GM21367 (cell line): ENCODE results near the gene SLAMF1.

Experiments used
- ATAC-seq: cut with Tn5 transposase; IDR thresholded peaks from one replicate; pipeline ENCODE4 v1.9.1; 2021; ENCODE audit not compliant: unreplicated experiment

The SLAMF1 gene

DNA sequence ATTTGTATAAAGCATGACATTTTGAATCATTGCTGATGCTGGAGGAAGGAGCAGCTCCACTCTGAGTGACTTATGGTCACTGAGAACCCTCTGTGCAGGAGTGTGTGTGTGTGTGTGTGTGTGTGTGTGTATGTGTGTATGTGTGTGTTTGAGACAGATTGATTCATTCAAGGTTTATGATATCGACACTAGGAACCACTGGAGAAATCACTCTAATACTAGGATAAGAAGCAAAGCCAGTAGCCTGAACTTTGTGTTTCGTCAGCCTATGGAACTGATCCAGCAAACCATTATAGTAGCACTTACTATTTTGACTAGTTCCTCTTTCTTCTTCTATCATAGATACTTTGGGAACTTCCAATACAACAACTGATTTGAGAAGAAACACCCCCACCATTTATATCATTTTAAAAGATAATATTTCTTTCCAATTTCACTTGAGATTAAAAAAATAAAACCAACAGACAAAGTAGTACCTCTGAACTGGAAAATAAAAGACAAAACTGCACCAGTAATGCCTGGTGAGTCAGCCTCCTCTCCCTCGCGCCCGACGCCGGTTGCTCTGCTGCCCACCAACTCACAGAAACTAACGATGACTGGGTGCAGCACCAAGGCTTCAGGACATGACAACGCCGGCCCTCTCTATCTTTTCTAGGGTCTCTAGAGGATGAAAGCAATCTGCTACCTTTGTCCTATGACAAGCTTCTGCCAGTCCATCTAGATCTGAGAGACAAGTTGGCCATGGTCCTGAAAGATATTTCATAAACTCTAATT lies 20.9 kb downstream of the SLAMF1 start:
- no peak for ATAC-seq

DNA sequence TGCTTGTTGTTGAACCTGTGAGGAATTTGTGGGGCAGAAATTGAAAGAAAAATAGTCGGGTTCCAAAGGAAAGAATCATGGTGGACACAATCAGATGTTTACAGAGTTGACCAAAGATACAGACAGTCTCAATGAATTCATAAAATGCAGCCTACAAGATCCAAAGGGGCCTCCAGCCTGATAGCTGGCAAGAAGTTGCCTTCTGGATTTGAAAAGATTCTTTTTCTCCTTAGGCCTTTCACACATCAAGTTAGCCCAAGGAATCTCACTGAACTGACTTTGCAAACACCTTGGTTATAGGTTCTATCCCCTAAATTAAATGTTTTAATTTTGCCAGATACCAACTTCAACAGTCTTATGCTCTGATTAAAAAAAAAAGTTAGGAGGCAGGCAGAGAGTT lies 21.5 kb downstream of the SLAMF1 start:
- no peak for ATAC-seq

DNA sequence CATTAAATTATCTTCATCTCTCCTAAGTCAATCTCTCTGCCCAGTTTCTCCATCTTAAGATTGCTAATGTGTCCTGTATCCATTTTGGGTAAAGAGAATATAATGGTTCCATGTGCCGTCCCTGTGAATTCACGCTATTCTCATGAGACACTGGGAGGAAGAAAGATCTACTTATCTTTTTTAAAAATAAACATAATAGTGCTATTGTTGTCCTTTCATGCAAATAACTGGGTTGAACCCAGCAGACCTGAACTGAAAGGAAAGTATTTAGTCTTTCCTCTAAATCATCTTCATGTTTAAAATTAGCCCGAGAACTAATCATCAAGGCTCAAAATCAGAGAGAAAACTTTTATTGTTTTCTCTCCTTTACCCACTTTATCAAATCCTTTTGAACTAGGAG lies 22.4 kb downstream of the SLAMF1 start:
- no peak for ATAC-seq

GRCh38 chr1:160623862-160624261 lies 23.0 kb downstream of the SLAMF1 start:
- no peak for ATAC-seq

DNA sequence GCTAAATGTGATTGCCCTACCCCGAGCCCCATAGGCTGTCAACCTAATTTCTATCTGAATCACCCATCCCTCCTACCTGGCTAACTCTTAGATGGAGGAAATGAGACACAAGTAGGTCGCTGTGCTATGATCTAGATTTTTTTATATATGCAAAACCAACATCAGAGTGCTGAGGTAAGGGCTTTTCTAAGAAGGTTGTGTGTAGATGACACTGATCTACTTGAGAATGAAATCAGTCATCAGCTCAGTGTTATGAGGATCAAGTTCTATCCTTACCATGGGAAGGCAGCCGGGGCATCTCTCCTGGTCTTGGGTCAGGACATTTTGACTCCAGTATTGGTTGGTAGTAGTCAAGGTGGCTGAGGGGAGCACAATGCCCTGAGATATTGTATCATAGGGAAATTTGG lies 23.6 kb downstream of the SLAMF1 start:
- ATAC-seq, result no peak

GRCh38 chr1:160622501-160623226 lies 24.2 kb downstream of the SLAMF1 start:
- no peak for ATAC-seq

DNA sequence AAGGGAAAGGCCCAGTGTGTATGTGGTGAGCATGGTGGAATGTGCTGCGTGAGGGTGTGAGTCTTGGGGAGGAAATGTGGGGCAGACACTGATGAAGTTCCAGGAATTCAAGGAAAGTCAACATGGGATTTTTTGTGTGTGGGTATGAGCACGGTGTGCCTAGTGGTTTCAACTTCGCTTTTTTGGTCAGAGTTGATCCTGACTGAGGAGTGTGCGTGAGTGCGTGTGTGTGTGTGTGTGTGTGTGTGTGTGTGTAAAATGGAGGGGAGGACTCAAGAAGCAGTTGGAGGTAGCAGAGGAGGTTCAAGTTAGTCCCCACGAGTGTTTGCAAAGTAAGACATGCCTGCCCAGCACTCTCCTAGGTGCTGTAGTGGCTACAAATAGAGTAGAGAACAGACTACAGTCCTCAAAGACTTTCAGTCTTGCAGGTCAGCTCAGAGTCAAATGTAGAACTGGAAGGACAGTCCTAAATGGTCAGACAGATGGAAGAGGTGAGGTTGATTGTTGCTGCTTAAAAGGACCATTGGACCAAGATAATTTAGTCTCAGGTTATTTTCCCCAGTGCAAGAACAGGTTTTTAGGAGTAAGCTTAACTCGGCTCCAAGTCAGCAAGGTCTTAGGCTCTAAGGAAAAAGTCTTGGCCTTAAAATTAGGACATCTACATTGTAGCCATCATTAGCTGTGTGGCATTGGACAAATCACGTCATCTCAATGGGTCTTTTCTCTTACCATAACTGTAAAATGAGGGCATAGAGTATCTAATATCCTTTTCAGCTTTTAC lies 25.0 kb downstream of the SLAMF1 start:
- no peak for ATAC-seq

DNA sequence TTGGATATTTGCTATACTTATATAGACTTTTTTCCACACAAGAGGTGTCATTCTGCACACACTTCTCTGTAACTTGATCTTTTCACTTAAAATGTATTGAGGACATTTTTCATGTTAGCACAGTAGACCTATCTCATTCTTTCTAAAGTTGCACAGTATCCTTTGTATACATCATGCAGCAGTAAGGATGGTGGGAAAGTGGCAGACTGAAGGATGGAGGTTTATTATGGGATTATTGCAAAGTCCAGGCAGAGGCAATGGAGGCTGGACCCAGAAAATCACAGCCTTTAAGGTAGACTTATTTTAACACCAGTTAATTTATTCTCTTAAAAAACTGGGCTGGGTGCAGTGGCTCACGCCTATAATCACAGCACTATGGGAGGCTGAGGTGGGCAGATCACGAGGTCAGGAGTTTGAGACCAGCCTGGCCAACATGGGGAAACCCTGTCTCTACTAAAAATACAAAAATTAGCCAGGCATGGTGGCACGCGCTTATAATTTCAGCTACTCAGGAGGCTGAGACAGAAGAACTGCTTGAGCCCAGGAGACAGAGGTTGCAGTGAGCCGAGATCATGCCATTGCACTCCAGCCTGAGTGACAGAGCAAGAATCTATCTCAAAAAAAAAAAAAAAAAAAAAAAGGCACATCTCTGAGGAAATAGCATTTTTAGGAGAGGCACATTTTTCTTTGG lies 25.8 kb downstream of the SLAMF1 start:
- ATAC-seq, result no peak

DNA sequence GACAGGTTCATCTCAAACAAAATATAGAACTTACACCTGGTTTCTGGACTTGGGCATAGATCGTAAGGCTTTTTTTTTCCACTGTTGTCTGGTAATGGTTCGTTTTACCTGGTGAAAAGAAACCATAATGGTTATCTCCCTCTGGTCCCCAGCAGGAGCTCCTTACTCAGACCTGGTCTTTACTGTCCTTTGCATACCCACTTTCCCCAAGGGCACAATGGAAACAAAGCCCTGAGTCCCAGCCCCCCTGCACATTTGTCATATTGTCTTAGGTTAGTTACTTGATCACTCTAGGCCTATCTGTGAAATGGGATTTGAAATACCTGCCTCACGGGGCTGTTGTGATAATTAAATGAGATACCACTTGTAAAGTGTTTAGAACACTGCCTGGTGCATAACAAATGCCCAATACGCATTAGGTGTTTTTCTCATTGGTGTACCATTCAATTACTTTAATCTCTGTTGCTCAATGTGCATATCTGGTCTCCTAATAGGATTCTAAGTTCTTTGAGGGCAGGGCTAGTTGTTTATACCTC lies 27.0 kb downstream of the SLAMF1 start:
- ATAC-seq, result no peak

DNA sequence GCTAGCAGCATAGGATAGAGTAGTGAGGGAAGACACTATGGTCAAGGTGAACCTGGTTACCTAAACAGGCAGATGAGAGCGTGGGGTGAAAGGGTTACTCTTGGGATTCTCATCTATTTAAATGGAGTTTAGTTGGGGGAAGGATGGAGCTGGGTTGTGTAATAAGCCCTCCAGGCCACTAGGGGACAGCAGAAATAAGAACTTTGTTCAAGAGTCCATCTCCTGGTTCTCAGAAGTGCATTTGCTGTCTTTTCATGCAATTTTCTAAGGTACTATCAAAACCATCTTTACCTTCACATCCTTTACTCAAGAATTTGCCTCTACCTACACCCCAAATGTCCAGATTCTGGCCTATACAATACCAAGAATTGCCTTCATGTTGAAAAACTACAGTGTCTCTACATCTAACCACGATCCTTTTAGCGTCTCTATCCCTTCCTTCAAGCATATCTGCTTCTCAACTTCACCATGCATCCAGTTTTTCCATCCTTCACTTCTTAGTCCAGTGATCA lies 28.0 kb downstream of the SLAMF1 start:
- ATAC-seq, result no peak

GRCh38 chr1:160618327-160618726 lies 28.5 kb downstream of the SLAMF1 start:
- no peak for ATAC-seq

GRCh38 chr1:160615660-160616059 lies 31.2 kb downstream of the SLAMF1 start:
- ATAC-seq, result no peak

DNA sequence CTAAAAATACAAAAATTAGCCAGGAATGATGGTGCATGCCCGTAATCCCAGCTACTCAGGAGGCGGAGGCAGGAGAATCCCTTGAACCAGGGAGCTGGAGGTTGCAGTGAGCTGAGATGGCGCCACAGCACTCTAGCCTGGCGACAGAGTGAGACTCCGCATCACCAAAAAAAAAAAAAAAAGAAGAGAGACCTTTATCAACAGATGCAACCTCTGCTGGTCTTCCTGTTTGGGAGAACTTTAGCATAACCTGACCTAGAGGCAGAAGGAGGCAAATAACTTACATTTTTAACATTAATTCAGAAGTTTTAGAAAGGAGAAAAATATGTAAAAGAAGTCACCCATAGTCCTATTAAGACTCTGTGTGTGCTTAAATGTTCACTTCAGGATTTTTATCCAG lies 32.4 kb downstream of the SLAMF1 start:
- no peak for ATAC-seq

DNA sequence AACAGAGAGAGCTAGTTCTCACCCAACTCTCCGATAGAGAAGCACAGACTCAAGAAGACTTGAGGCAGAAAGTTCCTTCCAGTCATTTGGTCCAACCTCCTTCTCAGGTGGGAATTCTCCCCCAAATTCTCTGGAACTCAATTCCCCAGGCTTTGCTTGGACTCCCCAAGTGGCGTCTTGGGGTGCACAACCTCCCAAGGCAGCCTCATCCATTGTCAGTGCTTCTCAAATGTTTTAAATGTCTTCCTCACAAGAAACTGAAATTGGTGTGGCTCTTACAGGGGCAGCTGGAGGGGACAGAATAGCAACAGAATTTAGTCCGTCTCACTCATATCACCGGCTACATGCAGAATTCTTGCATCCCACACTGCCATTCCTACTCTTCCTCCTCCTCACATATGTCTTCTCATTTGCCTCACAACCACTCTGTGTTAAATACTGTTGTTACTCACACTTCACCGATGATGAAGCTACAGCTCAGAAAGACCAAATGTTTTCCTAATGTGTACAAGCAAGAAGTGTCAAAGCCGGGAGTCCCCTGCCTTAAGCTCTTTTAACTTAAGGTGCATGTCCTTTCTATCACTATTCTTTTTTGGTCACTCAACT lies 34.1 kb downstream of the SLAMF1 start:
- ATAC-seq, result no peak

DNA sequence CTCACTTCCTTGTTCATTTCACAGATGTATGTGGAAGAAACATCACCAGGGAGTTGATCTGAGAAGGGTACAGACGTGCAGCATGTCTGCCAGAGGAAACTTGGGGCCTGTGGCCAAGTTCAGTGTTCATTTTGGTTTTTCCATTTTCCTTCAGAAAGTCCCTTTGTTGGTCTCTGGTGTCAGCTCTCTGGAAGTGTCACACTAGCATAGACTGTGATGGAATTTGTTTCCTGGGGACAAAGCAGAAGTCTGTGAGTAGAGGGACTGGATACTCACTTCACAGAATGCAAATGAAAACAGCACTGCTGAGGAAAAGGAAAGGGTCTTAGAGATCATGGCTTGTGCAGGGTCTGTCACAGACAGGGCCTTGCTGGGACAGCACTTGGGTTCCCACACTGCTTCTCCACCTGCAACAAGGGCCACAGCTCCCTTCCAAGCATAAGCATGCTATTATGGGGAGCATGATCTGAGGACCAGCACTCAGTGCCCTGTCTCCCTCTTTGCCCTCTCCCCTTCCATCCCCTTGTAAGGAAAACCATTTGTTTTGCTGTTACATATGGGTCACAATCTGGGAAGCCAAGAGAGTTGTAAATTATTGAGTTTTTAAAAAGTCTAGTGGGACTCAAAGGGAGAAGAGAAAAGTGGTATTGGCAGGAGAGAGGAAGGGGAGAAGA lies 36.1 kb downstream of the SLAMF1 start:
- no peak for ATAC-seq

GRCh38 chr1:160608941-160609340 lies 37.9 kb downstream of the SLAMF1 start:
- no peak for ATAC-seq

GRCh38 chr1:160608514-160608913 lies 38.3 kb downstream of the SLAMF1 start:
- ATAC-seq, result no peak

GRCh38 chr1:160608057-160608456 lies 38.8 kb downstream of the SLAMF1 start:
- ATAC-seq, result no peak

DNA sequence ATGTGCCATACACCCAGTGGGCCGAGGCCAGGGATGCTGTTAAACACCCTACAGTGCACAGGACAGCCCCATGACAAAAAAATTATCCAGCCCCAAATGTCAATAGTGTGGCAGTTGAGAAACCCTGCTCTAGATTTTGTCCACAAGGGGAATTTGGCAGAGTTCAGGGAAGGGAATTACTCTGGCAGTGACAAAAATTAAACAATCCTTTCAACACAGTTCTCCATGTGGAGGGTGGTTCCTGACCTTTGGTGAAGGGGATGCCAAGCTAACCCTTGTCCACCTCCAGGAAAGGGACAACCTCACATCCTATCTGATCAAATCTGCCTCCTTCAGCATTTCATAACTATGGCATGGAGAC lies 39.2 kb downstream of the SLAMF1 start:
- no peak for ATAC-seq
